Body of pancreas (tissue), 4 donors: ENCODE results near the gene SPATA13.

ENCODE experiments used
- POLR2A ChIP-seq, 3 donors: fragments of 450-650 bp; IDR thresholded peaks; one replicate each; pipeline ENCODE4 v1.6.1; 2016; ENCODE audit warnings: antibody characterized with exemption in 3 of 3, mild to moderate bottlenecking in 2 of 3
- TF ChIP-seq, protein P1 (sequence below), 7 experiments: fragments of 450-650 bp in 4 of 7; fragments of 200-600 bp in 3 of 7; sonication (generic) in 3 of 7; IDR thresholded peaks; one replicate each; pipeline ENCODE4 v1.5.1; 2016 to 2019; ENCODE audit warnings: antibody characterized with exemption in 7 of 7

DNA sequence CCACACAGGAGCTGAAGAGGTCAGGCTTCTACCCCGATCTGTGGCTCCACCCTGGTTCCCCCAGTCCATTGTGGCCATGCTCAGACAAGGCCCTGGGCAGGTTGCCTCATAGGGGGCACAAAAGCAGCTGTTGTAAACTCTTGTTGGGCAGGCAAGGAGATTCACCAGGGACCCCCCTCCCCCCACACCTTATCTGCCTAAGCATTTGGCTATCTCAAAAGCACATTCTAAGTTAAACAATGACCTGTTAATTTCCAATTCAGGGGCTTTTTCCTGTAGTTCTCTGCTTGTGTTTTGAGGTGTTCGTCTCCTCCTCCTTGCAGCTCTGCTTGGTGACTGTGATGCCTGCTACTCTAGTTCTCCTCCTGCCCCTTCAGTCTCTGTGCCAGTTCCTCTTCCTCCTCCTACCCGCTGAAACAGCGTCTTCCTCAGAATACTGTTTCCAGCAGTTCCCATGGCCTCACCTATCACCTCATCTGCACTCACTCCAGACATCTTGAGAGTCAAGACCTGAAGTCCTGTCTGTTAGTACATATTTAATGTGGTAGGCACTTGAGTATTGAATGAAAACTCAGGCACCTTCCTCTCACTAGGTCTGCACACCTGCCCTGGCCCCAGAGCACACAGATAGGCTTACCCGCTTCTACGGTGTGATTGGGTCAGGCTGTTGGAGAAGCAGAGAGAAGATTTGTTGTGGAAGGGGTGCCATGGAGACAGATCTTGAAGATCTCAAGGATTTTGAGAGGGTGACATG lies 31.7 kb downstream of the SPATA13 start:
- TF ChIP-seq, protein P1, sequence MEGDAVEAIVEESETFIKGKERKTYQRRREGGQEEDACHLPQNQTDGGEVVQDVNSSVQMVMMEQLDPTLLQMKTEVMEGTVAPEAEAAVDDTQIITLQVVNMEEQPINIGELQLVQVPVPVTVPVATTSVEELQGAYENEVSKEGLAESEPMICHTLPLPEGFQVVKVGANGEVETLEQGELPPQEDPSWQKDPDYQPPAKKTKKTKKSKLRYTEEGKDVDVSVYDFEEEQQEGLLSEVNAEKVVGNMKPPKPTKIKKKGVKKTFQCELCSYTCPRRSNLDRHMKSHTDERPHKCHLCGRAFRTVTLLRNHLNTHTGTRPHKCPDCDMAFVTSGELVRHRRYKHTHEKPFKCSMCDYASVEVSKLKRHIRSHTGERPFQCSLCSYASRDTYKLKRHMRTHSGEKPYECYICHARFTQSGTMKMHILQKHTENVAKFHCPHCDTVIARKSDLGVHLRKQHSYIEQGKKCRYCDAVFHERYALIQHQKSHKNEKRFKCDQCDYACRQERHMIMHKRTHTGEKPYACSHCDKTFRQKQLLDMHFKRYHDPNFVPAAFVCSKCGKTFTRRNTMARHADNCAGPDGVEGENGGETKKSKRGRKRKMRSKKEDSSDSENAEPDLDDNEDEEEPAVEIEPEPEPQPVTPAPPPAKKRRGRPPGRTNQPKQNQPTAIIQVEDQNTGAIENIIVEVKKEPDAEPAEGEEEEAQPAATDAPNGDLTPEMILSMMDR (IDR thresholded peaks at IDR 0.05): no peak
- no peak for TF ChIP-seq POLR2A (IDR thresholded peaks at IDR 0.05)
